Measurements from ENCODE around the gene FN3K.
"Not testable (repeated sequence)": the region's sequence is repeated elsewhere in the genome, so short reads cannot be mapped to it uniquely, and the experiment has no call there.

DNA sequence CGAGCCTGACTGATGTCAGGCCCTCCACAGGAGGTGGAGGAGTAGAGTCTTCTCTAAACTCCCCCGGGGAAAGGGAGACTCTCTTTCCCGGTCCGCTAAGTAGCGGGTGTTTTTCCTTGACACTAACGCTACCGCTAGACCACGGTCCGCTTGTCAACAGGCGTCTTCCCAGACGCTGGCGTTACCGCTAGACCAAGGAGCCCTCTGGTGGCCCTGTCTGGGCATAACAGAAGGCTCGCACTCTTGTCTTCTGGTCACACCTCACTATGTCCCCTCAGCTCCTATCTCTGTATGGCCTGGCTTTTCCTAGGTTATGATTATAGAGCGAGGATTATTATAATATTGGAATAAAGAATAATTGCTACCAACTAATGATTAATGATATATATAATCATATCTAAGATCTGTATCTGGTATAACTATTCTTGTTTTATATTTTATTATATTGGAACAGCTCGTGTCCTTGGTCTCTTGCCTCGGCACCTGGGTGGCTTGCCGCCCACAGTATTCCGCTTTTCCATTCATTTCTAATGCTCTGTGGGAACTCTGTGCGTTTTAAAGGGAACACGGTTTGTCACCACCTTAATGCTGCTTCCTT lies 42.5 kb downstream of the FN3K start:
- TF ChIP-seq, protein P1, sequence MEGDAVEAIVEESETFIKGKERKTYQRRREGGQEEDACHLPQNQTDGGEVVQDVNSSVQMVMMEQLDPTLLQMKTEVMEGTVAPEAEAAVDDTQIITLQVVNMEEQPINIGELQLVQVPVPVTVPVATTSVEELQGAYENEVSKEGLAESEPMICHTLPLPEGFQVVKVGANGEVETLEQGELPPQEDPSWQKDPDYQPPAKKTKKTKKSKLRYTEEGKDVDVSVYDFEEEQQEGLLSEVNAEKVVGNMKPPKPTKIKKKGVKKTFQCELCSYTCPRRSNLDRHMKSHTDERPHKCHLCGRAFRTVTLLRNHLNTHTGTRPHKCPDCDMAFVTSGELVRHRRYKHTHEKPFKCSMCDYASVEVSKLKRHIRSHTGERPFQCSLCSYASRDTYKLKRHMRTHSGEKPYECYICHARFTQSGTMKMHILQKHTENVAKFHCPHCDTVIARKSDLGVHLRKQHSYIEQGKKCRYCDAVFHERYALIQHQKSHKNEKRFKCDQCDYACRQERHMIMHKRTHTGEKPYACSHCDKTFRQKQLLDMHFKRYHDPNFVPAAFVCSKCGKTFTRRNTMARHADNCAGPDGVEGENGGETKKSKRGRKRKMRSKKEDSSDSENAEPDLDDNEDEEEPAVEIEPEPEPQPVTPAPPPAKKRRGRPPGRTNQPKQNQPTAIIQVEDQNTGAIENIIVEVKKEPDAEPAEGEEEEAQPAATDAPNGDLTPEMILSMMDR (conservative IDR thresholded peaks at IDR 0.05; ENCODE audit: low read length): 0 out of 2 replicates have a peak, but pooled peaks have one; percentile 20
- not testable (repeated sequence) for TF ChIP-seq EZH2phosphoT487 (IDR thresholded peaks at IDR 0.05; ENCODE audit: borderline replicate concordance)

Measured in Loucy (cell line).